Measurements from ENCODE around the gene TMEM131L. TPM values are rescaled to one million over a fixed set of nuclear protein-coding genes. Genes with fewer than 3 reads are reported as not detected.
"Not testable (repeated sequence)": the region's sequence is repeated elsewhere in the genome, so short reads cannot be mapped to it uniquely, and the experiment has no call there.

Gene TMEM131L, protein sequence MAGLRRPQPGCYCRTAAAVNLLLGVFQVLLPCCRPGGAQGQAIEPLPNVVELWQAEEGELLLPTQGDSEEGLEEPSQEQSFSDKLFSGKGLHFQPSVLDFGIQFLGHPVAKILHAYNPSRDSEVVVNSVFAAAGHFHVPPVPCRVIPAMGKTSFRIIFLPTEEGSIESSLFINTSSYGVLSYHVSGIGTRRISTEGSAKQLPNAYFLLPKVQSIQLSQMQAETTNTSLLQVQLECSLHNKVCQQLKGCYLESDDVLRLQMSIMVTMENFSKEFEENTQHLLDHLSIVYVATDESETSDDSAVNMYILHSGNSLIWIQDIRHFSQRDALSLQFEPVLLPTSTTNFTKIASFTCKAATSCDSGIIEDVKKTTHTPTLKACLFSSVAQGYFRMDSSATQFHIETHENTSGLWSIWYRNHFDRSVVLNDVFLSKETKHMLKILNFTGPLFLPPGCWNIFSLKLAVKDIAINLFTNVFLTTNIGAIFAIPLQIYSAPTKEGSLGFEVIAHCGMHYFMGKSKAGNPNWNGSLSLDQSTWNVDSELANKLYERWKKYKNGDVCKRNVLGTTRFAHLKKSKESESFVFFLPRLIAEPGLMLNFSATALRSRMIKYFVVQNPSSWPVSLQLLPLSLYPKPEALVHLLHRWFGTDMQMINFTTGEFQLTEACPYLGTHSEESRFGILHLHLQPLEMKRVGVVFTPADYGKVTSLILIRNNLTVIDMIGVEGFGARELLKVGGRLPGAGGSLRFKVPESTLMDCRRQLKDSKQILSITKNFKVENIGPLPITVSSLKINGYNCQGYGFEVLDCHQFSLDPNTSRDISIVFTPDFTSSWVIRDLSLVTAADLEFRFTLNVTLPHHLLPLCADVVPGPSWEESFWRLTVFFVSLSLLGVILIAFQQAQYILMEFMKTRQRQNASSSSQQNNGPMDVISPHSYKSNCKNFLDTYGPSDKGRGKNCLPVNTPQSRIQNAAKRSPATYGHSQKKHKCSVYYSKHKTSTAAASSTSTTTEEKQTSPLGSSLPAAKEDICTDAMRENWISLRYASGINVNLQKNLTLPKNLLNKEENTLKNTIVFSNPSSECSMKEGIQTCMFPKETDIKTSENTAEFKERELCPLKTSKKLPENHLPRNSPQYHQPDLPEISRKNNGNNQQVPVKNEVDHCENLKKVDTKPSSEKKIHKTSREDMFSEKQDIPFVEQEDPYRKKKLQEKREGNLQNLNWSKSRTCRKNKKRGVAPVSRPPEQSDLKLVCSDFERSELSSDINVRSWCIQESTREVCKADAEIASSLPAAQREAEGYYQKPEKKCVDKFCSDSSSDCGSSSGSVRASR (N-terminal part only)
- total RNA-seq, result 7.9 TPM in 2 replicates

DNA sequence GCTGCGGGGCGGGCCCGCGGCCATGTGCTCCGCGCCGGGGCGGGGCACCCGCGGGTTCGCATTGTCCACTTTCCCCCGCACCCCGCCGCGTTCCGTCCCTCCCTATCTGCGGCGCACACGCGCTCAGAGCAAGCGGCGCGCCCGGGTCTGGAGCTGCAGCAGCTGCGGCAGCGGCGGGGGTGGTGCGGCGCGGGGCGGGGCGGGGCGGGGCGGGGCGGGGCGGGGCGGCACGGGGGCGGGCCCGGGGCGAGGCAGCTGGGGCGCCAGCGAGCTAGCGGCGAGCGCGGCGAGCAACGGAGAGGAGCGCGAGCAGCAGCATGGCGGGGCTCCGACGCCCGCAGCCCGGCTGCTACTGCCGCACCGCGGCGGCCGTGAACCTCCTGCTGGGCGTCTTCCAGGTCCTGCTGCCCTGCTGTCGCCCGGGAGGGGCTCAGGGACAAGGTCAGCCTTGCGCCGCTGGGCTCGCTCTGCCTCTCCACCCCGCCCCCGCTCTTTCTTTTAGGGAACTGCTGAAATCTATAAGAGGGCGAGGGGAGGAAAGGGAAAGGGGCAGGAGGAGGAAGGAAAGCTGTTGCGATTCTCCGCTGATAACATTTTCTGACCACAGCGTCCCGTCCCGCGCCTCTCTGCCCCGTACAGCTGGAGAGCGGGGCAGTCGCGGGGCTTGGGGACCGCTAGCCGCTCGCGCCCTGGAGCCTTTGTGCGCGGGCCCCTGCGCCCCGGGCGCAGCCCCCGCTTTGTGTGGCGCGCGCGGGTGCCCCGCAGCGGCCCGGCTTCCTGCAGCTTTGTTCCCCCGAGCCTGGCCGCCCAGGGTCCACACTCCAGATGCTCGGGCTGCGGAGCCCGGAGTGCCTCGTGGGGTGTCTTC lies at the start of gene TMEM131L:
TSS of gene TMEM131L (plus strand) at position 280 of the 868 bp plus-strand sequence. CDS start at position 318, 38 bp downstream.
- TF ChIP-seq, protein P1, sequence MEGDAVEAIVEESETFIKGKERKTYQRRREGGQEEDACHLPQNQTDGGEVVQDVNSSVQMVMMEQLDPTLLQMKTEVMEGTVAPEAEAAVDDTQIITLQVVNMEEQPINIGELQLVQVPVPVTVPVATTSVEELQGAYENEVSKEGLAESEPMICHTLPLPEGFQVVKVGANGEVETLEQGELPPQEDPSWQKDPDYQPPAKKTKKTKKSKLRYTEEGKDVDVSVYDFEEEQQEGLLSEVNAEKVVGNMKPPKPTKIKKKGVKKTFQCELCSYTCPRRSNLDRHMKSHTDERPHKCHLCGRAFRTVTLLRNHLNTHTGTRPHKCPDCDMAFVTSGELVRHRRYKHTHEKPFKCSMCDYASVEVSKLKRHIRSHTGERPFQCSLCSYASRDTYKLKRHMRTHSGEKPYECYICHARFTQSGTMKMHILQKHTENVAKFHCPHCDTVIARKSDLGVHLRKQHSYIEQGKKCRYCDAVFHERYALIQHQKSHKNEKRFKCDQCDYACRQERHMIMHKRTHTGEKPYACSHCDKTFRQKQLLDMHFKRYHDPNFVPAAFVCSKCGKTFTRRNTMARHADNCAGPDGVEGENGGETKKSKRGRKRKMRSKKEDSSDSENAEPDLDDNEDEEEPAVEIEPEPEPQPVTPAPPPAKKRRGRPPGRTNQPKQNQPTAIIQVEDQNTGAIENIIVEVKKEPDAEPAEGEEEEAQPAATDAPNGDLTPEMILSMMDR (IDR thresholded peaks at IDR 0.05; ENCODE audit: insufficient read depth, low read length, severe bottlenecking), result no peak
- Histone ChIP-seq H3K27me3 (ENCODE audit: control insufficient read depth, insufficient read depth, low read length) (no peaks in the 10 kb centered on the region), H3K4me3 (ENCODE audit: low read depth, low read length) (peak within 1 kb of the TSS; percentile 97), H3K36me3 (ENCODE audit: control insufficient read depth, insufficient read depth, low read length) (no peaks in the 10 kb centered on the region)
- DNase-seq (ENCODE audit: low read depth) (no peak), FAIRE-seq (no peak)

DNA sequence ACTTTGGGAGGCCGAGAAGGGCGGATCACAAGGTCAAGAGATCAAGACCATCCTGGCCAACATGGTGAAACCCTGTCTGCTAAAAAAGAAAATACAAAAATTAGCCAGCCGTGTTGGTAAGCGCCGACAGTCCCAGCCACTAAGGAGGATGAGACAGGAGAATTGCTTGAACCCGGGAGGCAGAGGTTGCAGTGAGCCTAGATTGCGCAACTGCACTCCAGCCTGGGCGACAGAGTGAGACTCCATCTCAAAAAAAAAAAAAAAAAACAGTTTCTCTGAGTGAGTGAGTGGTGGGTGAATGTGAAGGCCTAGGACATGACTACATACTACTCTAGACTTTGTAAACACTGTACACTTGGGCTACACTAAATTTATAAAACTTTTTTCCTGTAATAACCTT lies 49.7 kb upstream of the TMEM131L start:
- not testable (repeated sequence) for H3K27me3 ChIP-seq (ENCODE audit: control insufficient read depth, insufficient read depth, low read length); FAIRE-seq; H3K4me3 ChIP-seq (ENCODE audit: low read depth, low read length); H3K36me3 ChIP-seq (ENCODE audit: control insufficient read depth, insufficient read depth, low read length); DNase-seq (ENCODE audit: low read depth)

DNA sequence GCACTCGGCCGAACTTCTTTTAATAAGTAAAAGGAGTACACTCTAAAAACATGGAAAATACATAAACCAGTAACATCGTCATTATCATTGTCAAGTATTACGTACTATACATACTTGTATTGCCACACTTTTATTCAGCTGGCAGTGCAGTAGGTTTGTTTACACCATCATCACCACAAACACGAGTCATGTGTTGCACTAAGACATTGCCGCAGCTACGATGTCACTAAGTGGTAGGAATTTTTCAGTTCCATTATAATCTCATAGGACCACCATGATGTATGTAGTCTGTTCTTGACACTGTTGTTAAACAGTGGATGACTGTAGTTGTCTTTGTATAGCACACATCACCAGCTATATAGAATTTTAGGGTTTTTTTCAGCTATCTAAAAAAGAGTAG lies 48.0 kb upstream of the TMEM131L start:
- DNase-seq (ENCODE audit: low read depth), result no peak
- no peaks in the 10 kb centered on the region for H3K36me3 ChIP-seq (ENCODE audit: control insufficient read depth, insufficient read depth, low read length)
- TF ChIP-seq, protein P1 (IDR thresholded peaks at IDR 0.05; ENCODE audit: insufficient read depth, low read length, severe bottlenecking), result no peak
- H3K27me3 ChIP-seq (ENCODE audit: control insufficient read depth, insufficient read depth, low read length), result no peaks in the 10 kb centered on the region
- no peak overlapping the region for H3K4me3 ChIP-seq (ENCODE audit: low read depth, low read length)
- no peak for FAIRE-seq

DNA sequence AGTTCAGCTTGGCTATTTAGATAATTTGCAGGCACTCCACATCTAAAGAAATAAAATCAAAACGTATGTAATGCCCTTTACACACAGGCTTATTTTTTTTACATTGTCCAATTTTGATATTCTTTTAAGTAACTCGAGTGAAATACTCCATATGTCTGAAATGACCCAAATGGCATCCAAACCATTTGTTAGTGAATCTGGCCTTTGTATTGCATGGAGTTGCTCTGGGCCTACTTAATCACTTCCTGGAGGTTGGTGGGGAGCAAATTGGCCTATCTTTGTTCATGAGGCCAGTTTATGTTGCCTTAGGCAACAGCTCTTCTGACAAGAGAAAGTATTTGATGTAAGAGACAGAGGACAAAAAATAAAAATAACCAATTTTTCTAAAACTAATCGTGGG lies 47.6 kb upstream of the TMEM131L start:
- no peaks in the 10 kb centered on the region for H3K36me3 ChIP-seq (ENCODE audit: control insufficient read depth, insufficient read depth, low read length)
- TF ChIP-seq, protein P1 (IDR thresholded peaks at IDR 0.05; ENCODE audit: insufficient read depth, low read length, severe bottlenecking), result no peak
- no peak for DNase-seq (ENCODE audit: low read depth)

DNA sequence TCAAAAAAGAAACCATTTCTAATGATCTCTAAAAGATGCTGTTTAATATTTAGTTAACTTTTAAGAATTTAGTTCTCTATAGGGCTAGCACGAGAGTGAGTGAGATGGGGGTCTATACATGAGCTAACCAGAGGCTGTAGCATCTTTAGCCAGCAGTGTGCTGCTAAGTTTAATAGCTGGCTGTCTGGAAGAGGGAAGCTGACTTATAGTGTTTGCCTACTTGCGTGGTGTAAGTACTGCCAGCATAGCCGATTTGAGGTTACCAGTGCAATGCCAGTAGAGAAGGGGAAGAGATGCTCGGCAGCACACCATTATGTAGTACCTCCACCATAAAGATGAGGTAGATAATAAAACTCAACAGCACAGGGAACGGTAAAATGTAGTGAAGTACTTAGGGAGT lies 47.1 kb upstream of the TMEM131L start:
- FAIRE-seq (no peak), DNase-seq (ENCODE audit: low read depth) (no peak)
- Histone ChIP-seq H3K27me3 (ENCODE audit: control insufficient read depth, insufficient read depth, low read length) (no peaks in the 10 kb centered on the region), H3K4me3 (ENCODE audit: low read depth, low read length) (no peak overlapping the region), H3K36me3 (ENCODE audit: control insufficient read depth, insufficient read depth, low read length) (no peaks in the 10 kb centered on the region)
- TF ChIP-seq, protein P1 (IDR thresholded peaks at IDR 0.05; ENCODE audit: insufficient read depth, low read length, severe bottlenecking), result no peak

More for the DNA sequence above, 47.6 kb upstream of the TMEM131L start:
- Histone ChIP-seq H3K4me3 (ENCODE audit: low read depth, low read length) (no peak overlapping the region), H3K27me3 (ENCODE audit: control insufficient read depth, insufficient read depth, low read length) (no peaks in the 10 kb centered on the region)
- FAIRE-seq, result no peak

All from bronchial epithelial cell (primary cell).